ENCODE measurements around the gene TRPC5OS. TPM values are rescaled to one million over a fixed set of nuclear protein-coding genes. Genes with fewer than 3 reads are reported as not detected.

TRPC5OS gene
- total RNA-seq, 2 donors from 2014 or later, result not detected

- no peak for ATAC-seq (replicated peaks)
- Mint-ChIP-seq H3K27ac (no peak overlapping the region), H3K9me3 (no peaks in the 10 kb centered on the region)
These were observed 1.7 kb upstream of the TRPC5OS start for GRCh38 chrX:111874241-111874640.

GRCh38 chrX:111876646-111877045, 665 bp downstream of the TRPC5OS start:
- Mint-ChIP-seq H3K36me3 (ENCODE audit: low read depth) (no peaks in the 10 kb centered on the region), H3K4me3 (no peak overlapping the region), H3K27me3 (no peaks in the 10 kb centered on the region), H3K9me3 (no peaks in the 10 kb centered on the region), H3K4me1 (no peaks in the 10 kb centered on the region), H3K27ac (no peak overlapping the region)
- no peak for ATAC-seq (replicated peaks)

More at GRCh38 chrX:111874241-111874640, 1.7 kb upstream of the TRPC5OS start:
- Mint-ChIP-seq H3K36me3 (ENCODE audit: low read depth) (no peaks in the 10 kb centered on the region), H3K27me3 (peaks cover 4% of the 10 kb centered on the region), H3K4me1 (no peaks in the 10 kb centered on the region), H3K4me3 (no peak overlapping the region)

GRCh38 chrX:111877681-111878080, 1.7 kb downstream of the TRPC5OS start:
- Mint-ChIP-seq H3K27me3 (no peaks in the 10 kb centered on the region), H3K4me3 (no peak overlapping the region), H3K9me3 (no peaks in the 10 kb centered on the region), H3K27ac (no peak overlapping the region), H3K36me3 (ENCODE audit: low read depth) (no peaks in the 10 kb centered on the region), H3K4me1 (no peaks in the 10 kb centered on the region)
- no peak for ATAC-seq (replicated peaks)

DNA sequence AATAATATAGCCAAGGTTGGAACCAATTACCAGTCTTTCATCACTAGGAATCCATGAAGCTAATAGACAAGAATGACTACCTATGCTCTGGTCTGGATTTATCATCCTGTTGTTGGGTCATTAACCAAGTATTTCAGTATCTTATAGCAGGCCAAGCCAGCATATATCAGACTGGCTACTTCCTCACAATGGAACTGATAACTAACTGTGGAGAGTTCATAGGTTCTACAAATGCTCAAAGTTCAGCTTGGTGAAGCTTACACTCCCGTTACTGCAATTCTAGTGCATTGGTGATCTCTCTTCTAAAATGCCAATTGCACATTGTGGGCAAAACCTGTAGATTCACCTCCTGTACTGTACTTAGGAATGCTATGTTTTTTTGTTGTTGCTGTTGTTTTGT, 4.8 kb downstream of the TRPC5OS start:
- no peak for ATAC-seq (replicated peaks)
- Mint-ChIP-seq H3K27ac (no peak overlapping the region), H3K4me3 (no peak overlapping the region), H3K9me3 (no peaks in the 10 kb centered on the region), H3K36me3 (ENCODE audit: low read depth) (no peaks in the 10 kb centered on the region), H3K27me3 (no peaks in the 10 kb centered on the region), H3K4me1 (no peaks in the 10 kb centered on the region)

GRCh38 chrX:111881715-111882114, 5.7 kb downstream of the TRPC5OS start:
- H3K27ac Mint-ChIP-seq, result no peak overlapping the region
- H3K36me3 Mint-ChIP-seq (ENCODE audit: low read depth), result no peaks in the 10 kb centered on the region
- H3K9me3 Mint-ChIP-seq, result no peaks in the 10 kb centered on the region
- H3K4me1 Mint-ChIP-seq, result no peaks in the 10 kb centered on the region
- no peak overlapping the region for H3K4me3 Mint-ChIP-seq
- no peak for ATAC-seq (replicated peaks)
- H3K27me3 Mint-ChIP-seq, result no peaks in the 10 kb centered on the region

- H3K4me3 Mint-ChIP-seq, result no peak overlapping the region
- ATAC-seq (replicated peaks), result no peak
- no peaks in the 10 kb centered on the region for H3K36me3 Mint-ChIP-seq (ENCODE audit: low read depth)
- H3K4me1 Mint-ChIP-seq, result no peaks in the 10 kb centered on the region
- no peaks in the 10 kb centered on the region for H3K27me3 Mint-ChIP-seq
- no peak overlapping the region for H3K27ac Mint-ChIP-seq
- H3K9me3 Mint-ChIP-seq, result no peaks in the 10 kb centered on the region
These were observed 10.7 kb downstream of the TRPC5OS start for GRCh38 chrX:111886678-111887077.

DNA sequence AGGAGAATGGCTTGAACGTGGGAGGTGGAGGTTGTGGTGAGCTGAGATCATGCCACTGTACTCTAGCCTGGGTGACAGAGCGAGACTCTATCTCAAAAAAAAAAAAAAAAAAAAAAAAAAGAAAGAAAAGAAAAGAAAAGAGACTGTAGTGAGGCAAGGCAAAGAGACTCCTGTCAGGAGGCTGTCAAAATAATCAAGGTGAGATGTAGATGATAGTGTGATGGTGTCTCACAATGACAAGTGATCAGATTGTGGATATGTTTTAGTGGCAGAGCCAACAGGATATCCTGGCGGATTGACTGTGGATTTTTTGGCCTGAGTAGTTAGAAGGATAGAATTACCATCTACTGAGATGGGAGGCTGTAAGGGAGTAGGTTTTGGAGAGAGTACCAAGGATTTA, 12.6 kb downstream of the TRPC5OS start:
- no peaks in the 10 kb centered on the region for H3K4me1 Mint-ChIP-seq
- H3K4me3 Mint-ChIP-seq, result no peak overlapping the region
- ATAC-seq (replicated peaks), result no peak
- no peaks in the 10 kb centered on the region for H3K36me3 Mint-ChIP-seq (ENCODE audit: low read depth)
- H3K27ac Mint-ChIP-seq, result no peak overlapping the region
- H3K27me3 Mint-ChIP-seq, result no peaks in the 10 kb centered on the region
- H3K9me3 Mint-ChIP-seq, result no peaks in the 10 kb centered on the region

DNA sequence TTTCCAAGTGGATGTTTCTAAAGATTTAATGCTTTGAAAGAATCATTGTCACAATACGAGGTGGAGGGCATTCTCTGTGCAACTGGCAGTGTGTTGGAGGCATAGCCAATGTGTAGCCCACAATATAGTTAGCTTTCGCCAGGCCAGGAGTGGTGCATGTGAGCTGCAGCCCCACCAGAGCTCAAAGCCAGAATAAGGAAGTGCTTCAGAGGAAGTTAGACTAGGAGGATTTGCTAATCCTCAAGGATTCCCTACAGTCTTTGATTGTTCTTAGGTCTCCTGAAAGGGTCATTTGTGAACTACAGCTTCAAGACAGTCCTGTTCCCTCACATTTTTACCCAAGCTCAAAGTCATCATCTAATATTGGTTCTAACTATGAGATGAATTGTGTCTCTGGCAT, 16.4 kb downstream of the TRPC5OS start:
- Mint-ChIP-seq H3K9me3 (no peaks in the 10 kb centered on the region), H3K36me3 (ENCODE audit: low read depth) (no peaks in the 10 kb centered on the region), H3K4me1 (no peaks in the 10 kb centered on the region), H3K27me3 (no peaks in the 10 kb centered on the region), H3K27ac (no peak overlapping the region), H3K4me3 (no peak overlapping the region)
- no peak for ATAC-seq (replicated peaks)

DNA sequence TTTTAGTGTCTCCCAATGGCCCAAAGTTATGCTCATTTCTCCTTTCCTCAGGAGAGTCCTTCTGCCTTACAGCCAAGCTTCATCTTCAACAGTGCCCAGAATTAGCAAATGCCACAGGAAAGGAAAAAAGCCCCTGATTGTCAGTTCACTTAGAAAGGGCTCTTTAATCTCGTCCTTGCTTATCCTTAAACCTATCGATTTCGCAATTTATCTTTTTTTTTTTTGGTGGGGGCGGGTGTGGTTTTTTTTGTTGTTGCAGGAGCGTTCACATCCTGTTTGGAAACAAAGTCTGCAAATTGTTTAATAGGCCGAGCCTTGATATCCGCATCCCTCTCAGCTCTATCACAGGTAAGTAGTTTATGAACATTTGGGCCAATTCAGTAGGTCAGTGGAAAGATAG, 20.2 kb downstream of the TRPC5OS start:
- no peak overlapping the region for H3K27ac Mint-ChIP-seq
- H3K9me3 Mint-ChIP-seq, result no peaks in the 10 kb centered on the region
- H3K27me3 Mint-ChIP-seq, result peaks cover 9% of the 10 kb centered on the region
- H3K36me3 Mint-ChIP-seq (ENCODE audit: low read depth), result no peaks in the 10 kb centered on the region
- no peak overlapping the region for H3K4me3 Mint-ChIP-seq
- no peak for ATAC-seq (replicated peaks)
- no peaks in the 10 kb centered on the region for H3K4me1 Mint-ChIP-seq

- Mint-ChIP-seq H3K36me3 (ENCODE audit: low read depth) (no peaks in the 10 kb centered on the region), H3K9me3 (peaks cover 8% of the 10 kb centered on the region), H3K27me3 (no peaks in the 10 kb centered on the region), H3K27ac (no peak overlapping the region), H3K4me3 (no peak overlapping the region), H3K4me1 (no peaks in the 10 kb centered on the region)
- ATAC-seq (replicated peaks), result no peak
These were observed 38.6 kb downstream of the TRPC5OS start for GRCh38 chrX:111914398-111915090.

- H3K9me3 Mint-ChIP-seq, result peaks cover 8% of the 10 kb centered on the region
- no peak overlapping the region for H3K27ac Mint-ChIP-seq
- H3K4me1 Mint-ChIP-seq, result no peaks in the 10 kb centered on the region
- H3K27me3 Mint-ChIP-seq, result no peaks in the 10 kb centered on the region
- no peak for ATAC-seq (replicated peaks)
- no peak overlapping the region for H3K4me3 Mint-ChIP-seq
- H3K36me3 Mint-ChIP-seq (ENCODE audit: low read depth), result no peaks in the 10 kb centered on the region
These were observed 41.6 kb downstream of the TRPC5OS start for GRCh38 chrX:111917591-111917990.

GRCh38 chrX:111928456-111928855, 52.5 kb downstream of the TRPC5OS start:
- Mint-ChIP-seq H3K36me3 (ENCODE audit: low read depth) (no peaks in the 10 kb centered on the region), H3K27me3 (no peaks in the 10 kb centered on the region), H3K4me3 (no peak overlapping the region), H3K27ac (no peak overlapping the region), H3K9me3 (no peaks in the 10 kb centered on the region), H3K4me1 (no peaks in the 10 kb centered on the region)
- ATAC-seq (replicated peaks), result no peak

Other genes with a start within 250 kb of the TRPC5OS start
- gene ALG13, start 195.0 kb upstream of the TRPC5OS start, total RNA-seq, result 10 to 100 TPM; 49.0 to 83.1 TPM
- not detected for gene TRPC5, start 206.6 kb downstream of the TRPC5OS start, total RNA-seq
- not detected for gene RTL4, start 206.8 kb downstream of the TRPC5OS start, total RNA-seq

Data from activated T-helper 17 cell treated with anti-CD3 and anti-CD28 coated beads, Interleukin-2, amount 50 U/mL, for 72 hours (primary cell).